Measurements from ENCODE around the gene METTL15.

DNA sequence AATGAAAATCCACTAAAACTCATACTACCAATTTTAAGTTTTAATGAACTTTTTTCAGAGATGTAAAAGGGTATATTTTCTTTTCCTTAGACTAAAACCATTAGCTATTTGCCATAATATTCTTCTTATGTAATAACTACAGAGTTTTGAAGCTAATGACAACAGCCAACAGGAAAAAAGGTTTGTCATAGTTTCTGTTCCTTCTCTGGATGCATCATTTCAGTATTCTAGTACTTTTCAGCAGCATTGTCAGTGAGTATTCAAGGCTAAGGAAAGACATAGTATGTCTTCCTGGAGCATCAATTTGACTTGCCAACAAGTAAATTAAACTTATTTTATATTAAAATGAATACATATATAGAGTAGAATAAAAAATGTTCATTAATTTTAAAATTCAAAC lies 166.0 kb downstream of the METTL15 start:
- TF ChIP-seq, protein P1, sequence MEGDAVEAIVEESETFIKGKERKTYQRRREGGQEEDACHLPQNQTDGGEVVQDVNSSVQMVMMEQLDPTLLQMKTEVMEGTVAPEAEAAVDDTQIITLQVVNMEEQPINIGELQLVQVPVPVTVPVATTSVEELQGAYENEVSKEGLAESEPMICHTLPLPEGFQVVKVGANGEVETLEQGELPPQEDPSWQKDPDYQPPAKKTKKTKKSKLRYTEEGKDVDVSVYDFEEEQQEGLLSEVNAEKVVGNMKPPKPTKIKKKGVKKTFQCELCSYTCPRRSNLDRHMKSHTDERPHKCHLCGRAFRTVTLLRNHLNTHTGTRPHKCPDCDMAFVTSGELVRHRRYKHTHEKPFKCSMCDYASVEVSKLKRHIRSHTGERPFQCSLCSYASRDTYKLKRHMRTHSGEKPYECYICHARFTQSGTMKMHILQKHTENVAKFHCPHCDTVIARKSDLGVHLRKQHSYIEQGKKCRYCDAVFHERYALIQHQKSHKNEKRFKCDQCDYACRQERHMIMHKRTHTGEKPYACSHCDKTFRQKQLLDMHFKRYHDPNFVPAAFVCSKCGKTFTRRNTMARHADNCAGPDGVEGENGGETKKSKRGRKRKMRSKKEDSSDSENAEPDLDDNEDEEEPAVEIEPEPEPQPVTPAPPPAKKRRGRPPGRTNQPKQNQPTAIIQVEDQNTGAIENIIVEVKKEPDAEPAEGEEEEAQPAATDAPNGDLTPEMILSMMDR (IDR thresholded peaks at IDR 0.05): no peak
- TF ChIP-seq POLR2A (IDR thresholded peaks at IDR 0.05): no peak
- TF ChIP-seq POLR2AphosphoS5 (IDR thresholded peaks at IDR 0.05): no peak

Measured in prostate gland (tissue), 2 donors.